NCI-H146 treated with DMSO at 0.1 percent for 48 hours (cell line): ENCODE measurements around the gene NUDC.

Source experiments
- DNase-seq: peaks from one replicate; lab custom pipeline; 2025; ENCODE audit not compliant: unreplicated experiment; lab: John Stamatoyannopoulos, UW

NUDC gene

GRCh38 chr1:26950602-26951001 is 29.1 kb downstream of the NUDC start:
- no peak for DNase-seq

GRCh38 chr1:26951216-26951615 is 29.7 kb downstream of the NUDC start:
- no peak for DNase-seq

GRCh38 chr1:26951821-26952497 is 30.4 kb downstream of the NUDC start:
- no peak for DNase-seq

- no peak for DNase-seq
Measured at GRCh38 chr1:26953374-26953773, 31.8 kb downstream of the NUDC start.

GRCh38 chr1:26956321-26956720 is 34.8 kb downstream of the NUDC start:
- no peak for DNase-seq

GRCh38 chr1:26957306-26957705 is 35.8 kb downstream of the NUDC start:
- DNase-seq, result no peak

GRCh38 chr1:26959270-26959669 is 37.7 kb downstream of the NUDC start:
- DNase-seq, result no peak

GRCh38 chr1:26959722-26960624 is 38.4 kb downstream of the NUDC start, which contains the start of gene KDF1:
KDF1 (minus strand) TSS chr1:26960468; CDS start chr1:26952380, 8,088 bp downstream.
- peak; percentile 56 for DNase-seq

- no peak for DNase-seq
Measured at GRCh38 chr1:26960625-26960966, 39.1 kb downstream of the NUDC start.

- DNase-seq, result no peak
Measured at GRCh38 chr1:26961826-26962225, 40.3 kb downstream of the NUDC start.

GRCh38 chr1:26965213-26965612 is 43.7 kb downstream of the NUDC start:
- DNase-seq, result no peak

- no peak for DNase-seq
Measured at GRCh38 chr1:26965628-26966027, 44.1 kb downstream of the NUDC start.

GRCh38 chr1:26970810-26971209 is 49.3 kb downstream of the NUDC start:
- DNase-seq, result no peak

- no peak for DNase-seq
Measured at GRCh38 chr1:26971590-26971989, 50.0 kb downstream of the NUDC start.

GRCh38 chr1:26972390-26972789 is 50.8 kb downstream of the NUDC start:
- DNase-seq, result no peak

GRCh38 chr1:26972821-26973220 is 51.3 kb downstream of the NUDC start:
- DNase-seq, result no peak

GRCh38 chr1:26976621-26977510 is 55.3 kb downstream of the NUDC start:
- no peak for DNase-seq

GRCh38 chr1:26978901-26979300 is 57.4 kb downstream of the NUDC start:
- no peak for DNase-seq

GRCh38 chr1:26981146-26981846 is 59.8 kb downstream of the NUDC start:
- no peak for DNase-seq

- DNase-seq, result no peak
Measured at GRCh38 chr1:26983863-26984262, 62.3 kb downstream of the NUDC start.

- no peak for DNase-seq
Measured at GRCh38 chr1:26984291-26984690, 62.7 kb downstream of the NUDC start.
